ENCODE measurements around the gene LONRF3.

Gene LONRF3

GRCh38 chrX:119041175-119041574 lies 66.8 kb downstream of the LONRF3 start:
- DNase-seq: peak; percentile 1

- no peak for DNase-seq
Observed at GRCh38 chrX:119042040-119042439, 67.6 kb downstream of the LONRF3 start.

- no peak for DNase-seq
Observed at GRCh38 chrX:119042996-119043395, 68.6 kb downstream of the LONRF3 start.

GRCh38 chrX:119045884-119046283 lies 71.5 kb downstream of the LONRF3 start:
- no peak for DNase-seq

- DNase-seq: peak; percentile 51
Observed at GRCh38 chrX:119055687-119056086, 81.3 kb downstream of the LONRF3 start.

GRCh38 chrX:119062750-119063374 lies 88.4 kb downstream of the LONRF3 start:
- no peak for DNase-seq

- DNase-seq: no peak
Observed at GRCh38 chrX:119063428-119063827, 89.0 kb downstream of the LONRF3 start.

- peak; percentile 77 for DNase-seq
Observed at GRCh38 chrX:119067023-119067739, 92.8 kb downstream of the LONRF3 start.

Data from eye (tissue), 1 donor.